Ecto neural progenitor cell (in vitro differentiated cells): ENCODE results near the gene JUP.
A peak's percentile ranks its signal among the peaks of the same experiment; 100 is the strongest.
"Not testable (repeated sequence)": the region's sequence is repeated elsewhere in the genome, so short reads cannot be mapped to it uniquely, and the experiment has no call there.

ENCODE experiments used
- DNase-seq: peaks from one replicate; pipeline ENCODE4 v3.0.0-alpha.2; 2018; ENCODE audit warnings: low spot score

JUP gene

DNA sequence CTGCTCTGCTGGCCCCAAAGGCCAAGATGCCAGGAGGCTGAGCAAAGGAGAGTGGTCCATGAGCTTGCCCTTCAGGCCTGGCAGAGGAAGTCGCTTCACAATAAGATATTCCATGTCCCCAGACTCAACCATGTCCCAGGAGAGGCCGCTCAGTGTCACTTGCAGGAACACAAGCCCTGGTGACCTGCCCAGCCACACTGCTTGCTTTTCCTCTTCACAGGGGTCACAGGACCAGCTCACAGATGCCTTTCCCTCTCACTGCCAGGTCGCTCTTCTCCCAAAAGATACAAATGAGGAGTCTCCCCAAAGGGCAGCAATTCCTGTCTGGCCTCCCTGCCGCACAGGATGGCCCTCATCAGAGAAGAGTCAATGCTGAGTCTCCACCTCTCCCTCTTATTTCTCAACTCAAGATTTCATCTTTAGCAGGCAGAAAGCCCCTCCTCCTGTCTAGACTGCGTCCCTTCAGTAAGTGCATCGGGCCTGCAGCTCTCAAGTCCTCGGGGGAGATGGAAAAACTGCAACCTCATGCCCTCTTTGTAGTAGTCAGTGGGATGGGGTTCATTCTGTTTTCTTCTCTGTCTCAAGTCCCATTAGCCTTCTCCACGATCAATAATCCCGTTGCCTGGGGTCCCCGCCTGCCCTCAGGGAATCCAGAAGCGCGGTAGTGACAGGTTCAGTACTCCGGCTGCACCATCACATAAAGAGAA, 5.0 kb downstream of the JUP start:
- DNase-seq: peak; percentile 50

DNA sequence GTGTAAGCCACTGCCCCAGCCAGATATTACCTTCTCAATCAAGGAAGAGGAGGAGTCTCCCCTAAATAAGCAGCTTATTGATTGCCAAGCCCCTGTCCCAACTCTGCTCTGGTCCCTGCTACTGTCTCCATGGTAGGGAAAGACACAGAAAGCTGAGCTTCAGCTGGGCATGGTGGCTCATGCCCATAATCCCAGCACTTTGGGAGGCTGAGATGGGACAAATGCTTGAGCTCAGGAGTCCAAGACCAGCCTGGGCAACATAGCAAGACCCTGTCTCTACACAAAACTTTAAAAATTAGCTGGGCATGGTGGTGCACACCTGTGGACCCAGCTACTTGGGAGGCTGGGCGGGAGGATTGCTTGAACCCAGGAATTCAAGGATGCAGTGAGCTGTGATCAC, 6.6 kb downstream of the JUP start:
- no peak for DNase-seq

DNA sequence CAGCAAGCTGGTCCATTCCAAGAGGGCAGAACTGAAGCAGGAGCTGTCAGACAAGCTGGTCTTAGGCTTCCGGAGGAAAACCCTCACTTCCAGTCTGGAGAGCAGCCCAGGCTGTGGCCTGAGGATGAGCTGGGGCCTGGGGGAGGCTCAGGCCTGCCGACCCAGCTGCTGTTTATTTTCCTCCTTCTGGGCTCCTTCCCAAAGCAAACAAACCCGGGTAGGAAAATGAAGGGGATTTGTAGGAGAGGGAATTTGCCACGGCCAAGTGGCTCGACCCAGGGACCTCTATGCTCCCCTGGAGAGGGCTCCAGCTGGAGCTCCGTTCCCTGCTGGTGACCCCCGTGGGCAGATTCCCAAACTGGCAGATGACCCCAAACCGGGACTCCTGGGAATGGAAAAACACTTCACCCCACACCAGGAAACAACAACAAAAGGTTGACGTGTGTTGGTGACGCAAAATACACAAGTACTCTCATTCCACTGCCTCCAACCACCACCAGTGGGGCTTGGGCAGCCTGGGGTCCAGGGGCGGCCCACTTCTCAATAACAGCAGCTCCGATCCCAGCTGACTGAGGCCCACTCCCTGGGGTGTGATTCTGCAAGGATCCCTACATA, 8.8 kb downstream of the JUP start:
- DNase-seq: no peak

DNA sequence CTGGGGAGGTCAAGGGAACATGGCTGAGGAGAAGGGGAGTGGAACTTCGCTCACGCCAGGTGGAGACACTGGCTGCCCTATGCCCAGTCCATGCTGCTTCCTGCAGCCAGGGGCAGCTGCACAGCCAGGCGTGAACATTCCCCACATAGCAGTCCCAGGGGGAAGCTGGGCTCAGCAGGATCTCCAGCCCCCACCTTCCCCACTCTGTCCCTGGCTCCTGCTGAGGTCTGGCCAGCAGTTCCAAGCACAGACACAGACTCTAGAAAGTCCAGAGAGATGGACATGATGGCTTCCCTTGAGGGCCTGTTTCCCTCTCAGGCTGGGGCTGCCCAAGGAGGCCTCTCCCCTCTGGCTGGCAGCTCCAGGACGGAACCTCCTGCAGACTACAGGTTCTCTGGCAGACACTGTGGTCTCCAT, 9.3 kb downstream of the JUP start:
- no peak for DNase-seq

DNA sequence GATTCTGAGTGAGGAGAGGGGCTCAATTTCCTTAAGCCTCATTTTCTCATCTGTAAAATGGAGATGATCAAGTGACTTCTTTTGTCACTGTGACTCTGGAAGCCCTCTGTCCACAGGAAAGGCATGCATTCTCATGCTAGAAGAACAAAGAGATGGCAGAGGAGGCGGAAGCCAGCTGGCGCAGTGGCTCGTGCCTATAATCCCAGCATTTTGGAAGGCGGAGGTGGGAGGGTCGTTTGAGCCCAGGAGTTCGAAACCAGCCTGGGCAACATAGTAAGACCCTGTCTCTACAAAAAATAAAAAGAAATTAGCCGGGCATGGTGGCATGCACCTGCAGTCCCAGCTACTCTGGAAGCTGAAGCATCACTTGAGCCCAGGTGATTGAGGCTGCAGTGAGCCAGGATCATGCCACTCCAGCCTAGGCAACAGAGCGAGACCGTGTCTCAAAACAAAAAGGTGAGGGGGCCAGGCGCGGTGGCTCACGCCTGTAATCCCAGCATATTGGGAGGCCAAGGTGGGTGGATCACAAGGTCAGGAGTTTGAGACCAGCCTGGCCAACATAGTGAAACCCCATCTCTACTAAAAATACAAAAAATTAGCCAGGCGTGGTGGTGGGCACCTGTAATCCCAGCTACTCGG, 10.1 kb downstream of the JUP start:
- not testable (repeated sequence) for DNase-seq

DNA sequence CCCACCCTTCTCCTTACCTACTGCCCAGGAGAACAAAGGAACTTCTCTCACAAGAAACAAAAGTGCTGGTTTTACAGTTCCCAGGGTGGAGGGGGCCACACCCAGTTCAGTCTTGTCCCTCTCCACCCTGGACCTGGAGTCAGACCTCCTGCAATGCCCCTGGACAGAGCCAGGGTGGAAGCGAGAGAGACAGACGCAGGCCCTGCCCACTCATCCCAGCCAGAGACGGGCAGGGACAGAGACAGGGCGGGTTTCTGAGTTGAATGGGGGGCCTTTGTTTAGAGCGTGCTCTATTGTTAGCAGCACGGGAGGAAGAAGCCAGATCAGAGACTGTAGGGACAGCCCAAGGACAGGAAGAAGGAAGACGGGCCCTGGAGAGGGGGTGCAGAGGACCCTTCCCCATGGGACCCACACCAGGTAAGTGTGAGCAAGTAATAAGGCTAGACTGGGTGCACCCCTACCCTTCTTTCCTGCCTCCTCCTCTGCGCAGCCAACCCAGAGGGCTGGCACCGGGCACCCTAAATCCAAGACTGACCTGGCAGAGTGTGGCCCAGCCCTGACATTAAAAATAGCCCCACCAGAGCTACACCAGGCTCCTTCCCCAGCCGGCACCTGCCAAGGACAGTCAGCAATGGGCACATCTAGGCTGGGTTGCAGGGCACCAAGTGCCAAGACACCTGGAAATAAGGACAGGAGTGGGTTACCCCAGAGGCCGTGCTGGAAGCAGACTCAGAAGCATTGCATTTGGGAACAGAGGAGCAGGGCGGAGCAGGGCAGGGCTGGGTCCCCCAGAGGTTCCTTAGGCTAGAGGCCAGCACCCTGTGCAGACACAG, 10.9 kb downstream of the JUP start:
- DNase-seq: peak; percentile 66

DNA sequence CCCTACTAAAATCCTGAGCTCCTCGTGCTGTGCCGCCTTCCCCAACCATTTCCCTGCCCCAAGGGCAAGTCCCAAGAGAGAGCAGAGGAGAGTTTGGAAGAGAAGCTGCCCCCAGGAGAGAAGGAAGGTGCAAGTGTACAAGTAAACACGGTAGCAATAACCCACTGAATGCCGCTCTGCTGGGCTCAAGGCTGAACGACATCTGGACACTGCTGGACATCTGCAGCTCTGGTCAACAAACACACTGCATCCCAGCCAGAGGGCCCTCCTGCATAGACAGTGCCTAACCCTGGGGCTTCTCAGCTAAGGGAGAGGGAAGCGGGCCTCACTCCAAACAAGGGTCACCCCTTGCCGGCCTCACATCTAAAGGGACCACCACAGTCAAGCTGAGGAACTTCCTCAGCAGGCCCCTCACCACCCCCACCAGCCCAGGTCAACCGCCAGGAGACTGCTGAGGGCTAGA, 12.7 kb downstream of the JUP start:
- no peak for DNase-seq

DNA sequence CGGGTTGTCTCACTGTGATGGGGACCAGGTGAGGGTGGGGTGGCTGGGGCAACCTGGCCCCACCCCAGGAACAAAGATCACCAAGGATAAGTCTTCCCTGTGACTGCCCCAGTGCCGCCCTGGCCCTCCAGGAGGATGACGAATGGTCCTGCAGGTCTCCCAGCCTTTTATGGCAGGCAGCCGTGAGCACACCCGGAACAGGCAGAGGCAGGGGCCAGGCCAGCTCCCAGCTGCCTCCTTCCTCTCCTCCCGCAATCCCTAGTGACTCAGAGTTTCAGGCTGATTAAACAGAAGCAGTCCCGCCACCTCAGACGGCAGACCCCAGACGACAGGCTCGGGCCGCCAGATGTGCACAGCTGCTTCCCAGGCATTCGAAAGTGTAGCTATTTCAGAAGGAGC, 13.3 kb downstream of the JUP start:
- peak; percentile 66 for DNase-seq

DNA sequence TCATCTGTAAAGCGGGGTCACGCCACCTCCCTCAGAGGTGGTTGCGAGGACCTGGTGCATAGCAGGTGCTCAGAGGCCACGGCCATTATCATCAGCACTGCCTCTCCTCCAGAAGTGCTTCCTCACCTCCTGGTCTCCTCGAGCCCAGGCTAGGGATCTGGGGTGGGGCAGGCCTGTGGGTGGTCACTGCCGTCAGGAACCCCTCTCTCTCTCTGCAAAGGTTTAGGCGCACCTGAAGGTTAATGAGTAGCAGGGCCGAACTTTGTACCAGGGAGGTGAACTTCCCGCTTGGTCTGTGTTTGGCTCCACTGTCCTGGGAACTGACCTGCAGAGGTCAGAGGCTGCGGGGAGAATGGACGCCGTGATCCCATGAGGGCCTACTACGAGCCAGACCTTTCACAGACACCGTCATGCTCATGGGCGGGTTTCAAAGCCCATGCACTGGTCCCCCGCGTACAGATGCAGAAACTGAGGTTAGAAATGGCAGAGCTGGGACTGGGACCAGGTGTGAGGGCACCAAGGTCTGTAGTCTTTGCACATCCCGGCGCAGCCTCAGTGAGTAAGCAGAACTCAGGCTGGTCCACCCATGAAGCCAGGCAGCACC, 13.8 kb downstream of the JUP start:
- no peak for DNase-seq

DNA sequence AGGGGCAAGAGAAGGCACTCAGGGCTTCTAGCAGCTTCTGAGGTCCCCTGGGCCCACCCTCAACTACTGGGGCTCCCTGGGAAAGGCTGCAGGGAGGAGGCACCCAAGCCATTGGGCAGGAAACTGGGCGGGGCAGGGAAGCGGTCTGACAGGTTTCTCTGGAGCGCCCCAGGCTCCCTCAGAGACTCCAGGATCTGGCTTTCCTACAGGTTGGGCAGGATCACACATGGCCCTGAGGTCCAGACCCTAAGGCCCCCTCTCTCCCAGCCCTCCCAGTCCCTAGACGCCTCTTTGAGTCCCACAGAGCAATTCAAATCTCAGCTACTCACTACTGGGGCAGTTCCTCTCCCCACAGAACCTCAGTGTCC, 14.3 kb downstream of the JUP start:
- no peak for DNase-seq

DNA sequence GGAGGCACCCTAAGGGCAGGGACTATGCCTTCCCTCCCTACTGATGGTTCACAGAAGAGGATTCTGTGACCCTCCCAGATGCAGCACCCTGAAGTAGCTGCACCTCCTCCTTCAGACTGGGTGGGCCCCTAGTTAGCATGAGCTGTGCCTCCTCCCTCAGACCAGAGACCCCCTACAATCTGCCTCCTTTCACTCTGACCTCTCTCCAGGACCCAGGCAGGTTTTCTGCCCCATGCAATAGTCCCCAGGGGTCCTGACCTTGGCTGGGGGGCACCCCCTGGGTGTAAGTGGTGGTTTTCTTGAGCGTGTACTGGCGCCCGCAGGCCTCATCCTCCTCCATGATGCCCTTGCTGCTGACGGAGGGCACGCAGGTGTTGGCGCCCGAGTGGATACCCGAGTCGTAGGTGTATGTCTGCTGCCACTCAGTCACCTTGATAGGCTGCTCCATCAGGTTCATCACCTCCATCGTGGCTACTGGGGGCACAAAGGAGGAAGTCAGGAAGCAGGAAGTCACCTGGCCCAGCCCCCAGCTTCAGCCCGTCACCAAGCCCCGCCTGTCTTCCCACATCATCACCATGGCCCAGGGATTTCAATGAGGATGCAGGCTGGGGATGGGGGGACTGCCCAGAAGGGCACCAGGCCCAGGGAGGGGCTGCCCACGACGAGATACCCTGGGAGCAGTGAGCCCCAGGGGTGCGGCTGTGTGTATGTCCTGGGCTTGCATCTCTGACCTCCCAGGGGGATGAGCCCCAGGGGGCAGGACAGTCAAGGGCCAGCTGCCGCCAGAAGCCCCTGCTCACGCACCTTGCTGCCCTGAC, 14.9 kb downstream of the JUP start:
- DNase-seq: no peak

DNA sequence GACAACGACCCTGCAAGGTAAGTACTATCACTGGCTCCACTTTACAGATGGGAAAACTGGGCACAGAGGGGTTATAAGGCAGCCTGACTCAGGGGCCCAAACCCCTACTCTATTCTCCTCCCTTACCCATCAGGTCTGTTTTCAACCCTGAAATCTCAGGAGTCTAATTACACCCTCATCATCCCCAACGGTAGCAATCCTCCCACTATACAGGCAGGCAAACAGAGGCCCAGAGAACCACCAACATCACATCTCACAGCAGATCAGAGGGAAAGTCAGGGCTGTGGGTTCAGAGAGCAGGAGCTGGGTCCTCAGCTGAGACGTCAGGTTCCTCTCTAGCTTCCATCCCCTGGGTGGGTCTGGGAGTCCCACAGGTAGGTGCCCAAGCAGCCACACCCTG, 16.5 kb downstream of the JUP start:
- no peak for DNase-seq

DNA sequence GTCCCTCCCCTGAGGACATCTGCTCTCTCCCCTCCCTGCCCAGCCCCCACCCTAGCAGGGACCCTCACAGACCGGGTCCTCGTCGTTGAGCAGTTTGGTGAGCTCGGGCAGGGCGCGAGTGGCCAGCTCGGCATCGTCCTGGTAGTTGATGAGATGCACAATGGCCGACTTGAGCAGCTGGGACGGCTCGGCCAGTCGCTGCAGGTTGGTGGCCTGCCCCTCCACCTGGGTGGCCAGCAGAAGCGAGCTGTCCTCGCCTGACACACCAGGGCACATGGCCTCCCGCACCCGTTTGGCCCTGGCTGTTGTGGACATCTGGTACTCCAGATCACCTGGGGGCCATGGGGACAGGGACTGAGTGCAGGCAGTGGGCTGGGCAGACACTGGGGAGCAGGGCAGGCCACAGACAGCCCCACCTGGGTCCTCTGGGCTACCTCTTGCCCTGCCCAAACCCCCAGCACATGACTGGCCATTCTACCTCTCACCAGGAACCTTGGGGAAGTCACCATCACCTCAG, 17.1 kb downstream of the JUP start:
- no peak for DNase-seq

DNA sequence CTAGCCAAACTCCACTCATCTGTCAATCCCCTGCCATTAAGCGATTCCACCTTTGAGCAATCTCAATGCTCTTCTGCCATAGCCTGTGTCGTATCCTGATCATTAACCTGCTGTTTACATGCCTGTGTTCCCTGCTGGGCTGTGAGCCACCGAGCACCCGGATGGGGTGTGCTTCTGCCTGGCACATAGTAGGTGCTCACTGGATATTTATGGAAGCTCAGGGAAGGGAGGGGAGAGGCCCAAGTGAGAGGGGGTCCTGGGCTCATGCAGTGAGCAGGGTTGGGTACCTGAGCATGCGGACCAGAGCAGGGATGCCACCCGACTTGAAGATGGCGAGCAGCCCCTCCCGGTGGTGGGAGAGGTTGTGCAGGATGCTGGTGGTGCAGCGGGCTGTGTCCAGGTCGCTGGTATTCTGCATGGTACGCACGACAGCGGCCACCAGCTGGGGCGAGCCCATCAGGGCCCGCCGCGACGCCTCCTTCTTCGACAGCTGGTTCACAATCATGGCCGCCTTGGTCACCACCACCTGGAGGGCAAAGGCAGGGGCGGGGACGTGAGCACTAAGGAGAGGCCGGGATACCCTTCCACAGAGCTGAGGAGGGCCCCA, 17.7 kb downstream of the JUP start:
- DNase-seq: no peak

DNA sequence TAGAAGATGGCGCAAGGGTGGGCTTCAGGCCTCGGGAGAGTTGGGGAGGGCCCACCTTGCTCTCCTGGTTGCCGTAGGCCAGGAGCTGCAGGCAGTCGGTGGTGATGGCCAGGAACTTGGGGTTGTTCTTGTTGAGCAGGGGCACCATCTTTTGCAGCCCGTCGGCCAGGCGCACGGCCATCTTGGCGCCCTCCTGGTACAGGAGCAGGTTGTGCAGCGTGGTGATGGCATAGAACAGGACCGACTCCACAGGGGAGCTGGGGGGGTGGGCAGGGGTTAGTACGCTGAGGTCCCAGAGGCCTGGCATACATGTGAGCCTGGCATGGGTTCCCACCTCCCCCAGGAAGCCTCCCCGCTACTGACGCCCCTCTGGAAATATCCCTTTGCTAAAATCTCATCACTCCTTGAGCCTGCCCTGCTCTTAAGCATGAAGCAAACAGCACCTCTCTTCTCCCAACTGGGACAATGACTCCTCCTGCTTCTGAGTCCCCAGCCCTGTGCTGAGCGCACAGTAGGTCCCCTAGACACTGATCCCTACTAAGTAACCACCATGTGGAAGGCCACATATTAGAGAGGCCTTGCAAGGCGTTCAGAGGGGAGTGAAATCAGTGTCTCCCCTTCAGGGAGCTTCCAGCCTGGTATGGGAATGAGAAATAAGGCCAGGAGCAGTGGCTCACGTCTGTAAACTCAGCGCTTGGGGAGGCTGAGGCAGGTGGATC, 19.0 kb downstream of the JUP start:
- no peak for DNase-seq

DNA sequence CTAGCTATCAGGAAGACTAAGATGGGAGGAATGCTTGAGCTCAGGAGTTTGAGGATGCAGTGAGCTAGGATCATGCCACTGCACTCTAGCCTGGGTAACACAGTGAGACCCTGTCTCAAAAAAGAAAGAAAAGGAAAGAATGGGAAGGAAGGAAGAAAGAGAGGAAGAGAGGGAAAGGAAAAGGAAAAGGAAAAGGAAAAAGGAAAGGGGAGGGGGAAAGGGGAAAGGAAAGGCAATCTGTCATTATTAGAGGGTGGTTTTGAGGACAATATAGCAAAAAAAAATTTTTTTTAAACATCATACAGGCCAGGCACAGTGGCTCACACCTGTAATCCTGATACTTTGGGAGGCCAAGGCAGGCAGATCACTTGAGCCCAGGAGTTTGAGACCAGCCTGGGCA, 20.4 kb downstream of the JUP start:
- DNase-seq: no peak

DNA sequence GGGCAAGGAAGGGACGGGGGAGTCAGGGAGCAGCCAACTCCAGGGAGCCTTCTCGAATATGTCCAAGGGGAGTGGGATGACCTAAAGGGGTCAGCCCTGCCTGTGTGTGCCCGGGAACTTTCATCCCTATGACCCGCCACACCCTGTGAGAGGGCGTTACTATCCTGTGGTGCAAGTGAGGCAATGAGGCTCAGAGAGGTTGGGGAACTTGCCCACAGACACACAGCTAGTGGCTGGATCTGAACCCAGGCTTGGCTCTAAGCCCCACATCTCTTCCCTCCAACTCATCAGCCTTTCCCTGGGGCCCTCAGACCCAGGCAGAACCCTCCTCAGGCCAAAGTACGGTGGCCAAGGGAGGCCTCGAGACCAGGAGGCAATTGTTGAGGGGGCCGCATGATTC, 23.2 kb downstream of the JUP start:
- no peak for DNase-seq

DNA sequence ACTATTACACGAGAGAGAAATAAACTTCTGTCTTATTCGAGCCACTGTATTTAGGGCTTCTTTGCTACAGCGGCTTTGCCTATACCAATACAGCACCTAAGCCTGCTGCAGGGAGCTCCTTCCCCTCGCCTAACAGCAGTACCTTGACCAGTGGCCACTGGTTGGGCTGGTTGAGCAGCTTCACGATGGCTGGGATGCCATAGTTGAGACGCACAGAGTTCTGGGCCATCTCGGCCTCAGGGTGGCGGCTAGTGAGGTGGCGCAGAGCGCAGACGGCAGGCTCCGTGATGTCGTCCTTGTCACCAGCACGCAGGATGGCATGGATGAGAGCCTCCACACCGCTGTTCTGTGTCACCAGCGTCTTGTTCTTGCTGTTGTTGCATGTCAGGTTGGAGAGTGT, 23.7 kb downstream of the JUP start:
- no peak for DNase-seq

DNA sequence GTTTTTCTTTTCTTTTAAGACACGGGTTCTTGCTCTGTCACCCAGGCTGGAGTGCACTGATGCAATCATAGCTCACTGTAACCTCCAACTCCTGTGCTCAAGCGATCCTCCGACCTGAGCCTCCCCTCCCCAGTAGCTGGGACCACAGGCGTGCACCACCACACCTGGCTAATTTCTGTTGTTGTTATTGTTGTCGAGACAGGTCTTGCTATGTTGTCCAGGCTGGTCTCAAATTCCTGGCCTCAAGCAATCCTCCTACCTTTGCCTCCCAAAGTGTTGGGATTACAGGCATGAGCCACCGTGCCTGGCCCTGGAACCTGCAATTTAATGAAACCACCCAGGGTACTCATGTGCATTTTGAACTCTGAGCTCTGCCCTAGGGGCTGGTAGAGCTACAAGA, 24.1 kb downstream of the JUP start:
- no peak for DNase-seq

DNA sequence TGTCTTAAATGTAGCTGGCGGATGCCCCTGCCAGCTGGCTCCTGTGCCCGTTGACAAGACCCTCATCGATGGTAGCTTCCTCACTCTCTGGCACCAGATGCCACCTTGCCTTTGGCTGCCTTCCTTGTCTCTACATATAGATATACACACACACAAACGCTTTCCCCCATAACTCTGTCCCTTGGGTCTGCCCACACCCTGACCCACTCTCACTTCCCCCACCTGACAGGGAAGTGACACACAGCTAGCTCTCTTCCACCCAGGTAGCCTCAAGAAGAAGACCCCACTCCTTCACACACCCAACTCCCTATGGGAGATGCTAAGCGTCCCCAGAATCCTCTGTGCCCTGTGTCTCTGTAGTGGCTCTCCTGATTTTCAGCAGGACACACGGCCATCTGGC, 25.6 kb downstream of the JUP start:
- no peak for DNase-seq
